HG02623 (cell line): Measurements from ENCODE around the gene PEMT.
"Not testable (repeated sequence)": the region's sequence is repeated elsewhere in the genome, so short reads cannot be mapped to it uniquely, and the experiment has no call there.

Source experiments
- ATAC-seq: cut with Tn5 transposase; IDR thresholded peaks from one replicate; pipeline ENCODE4 v1.9.1; 2021; ENCODE audit warnings: moderate library complexity; ENCODE audit not compliant: unreplicated experiment

Gene PEMT

GRCh38 chr17:17465878-17466277 lies 125.6 kb downstream of the PEMT start:
- not testable (repeated sequence) for ATAC-seq

DNA sequence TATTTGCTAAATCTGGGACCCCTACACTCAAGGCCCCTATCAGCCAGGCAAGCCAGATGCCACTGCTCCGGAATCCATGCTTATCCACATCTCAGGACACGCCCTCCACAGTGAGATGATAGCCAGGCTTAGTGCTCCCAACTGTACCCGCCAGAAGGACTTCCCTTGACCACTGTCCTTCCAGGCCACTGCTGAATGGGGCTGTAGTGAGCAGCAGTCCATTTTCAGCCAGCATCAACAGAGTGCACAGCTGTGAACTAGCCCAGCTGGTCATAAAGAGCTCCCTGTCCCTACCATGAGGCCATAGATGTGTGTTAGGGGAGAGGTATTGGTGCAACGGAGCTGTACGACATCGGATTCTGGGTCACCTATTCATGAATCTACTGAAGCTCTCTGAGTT lies 127.7 kb downstream of the PEMT start:
- ATAC-seq = no peak

DNA sequence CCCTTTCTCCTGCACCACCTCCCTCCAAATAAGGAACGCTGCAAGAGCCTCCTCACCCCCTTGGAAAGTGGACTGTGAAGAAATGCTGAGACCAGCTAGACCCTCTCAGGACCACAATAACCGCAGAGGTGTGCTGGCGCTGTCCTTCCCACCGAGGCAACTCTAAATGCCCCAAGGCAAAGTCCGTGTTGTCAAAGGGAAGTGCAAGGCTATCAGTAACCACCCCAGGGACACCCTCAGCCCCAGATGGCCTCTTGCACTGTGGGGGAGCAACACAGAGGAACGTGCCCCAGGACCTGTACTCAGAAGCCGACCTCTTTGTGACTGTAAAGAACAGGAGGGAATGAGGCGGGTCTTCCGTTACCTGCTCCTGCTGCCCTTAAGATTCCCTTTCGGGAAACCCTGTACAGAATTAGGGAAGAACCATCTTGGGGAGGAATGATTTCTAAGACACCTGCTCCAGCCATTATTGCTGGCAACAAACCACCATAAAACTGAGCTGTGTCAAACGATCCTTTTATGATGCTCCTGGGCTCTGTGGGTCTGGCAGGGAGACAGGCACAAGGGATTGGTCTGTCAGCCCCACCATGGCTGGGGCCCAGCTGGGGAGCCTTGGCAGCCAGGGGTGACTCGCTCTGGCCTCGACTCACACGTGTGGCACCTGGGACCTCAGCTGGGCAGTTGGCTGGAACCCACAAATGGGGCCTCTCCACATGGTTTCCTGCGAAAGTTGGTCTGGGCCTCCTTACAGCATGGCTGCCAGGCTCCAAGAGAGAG lies 129.3 kb downstream of the PEMT start:
- ATAC-seq = no peak

DNA sequence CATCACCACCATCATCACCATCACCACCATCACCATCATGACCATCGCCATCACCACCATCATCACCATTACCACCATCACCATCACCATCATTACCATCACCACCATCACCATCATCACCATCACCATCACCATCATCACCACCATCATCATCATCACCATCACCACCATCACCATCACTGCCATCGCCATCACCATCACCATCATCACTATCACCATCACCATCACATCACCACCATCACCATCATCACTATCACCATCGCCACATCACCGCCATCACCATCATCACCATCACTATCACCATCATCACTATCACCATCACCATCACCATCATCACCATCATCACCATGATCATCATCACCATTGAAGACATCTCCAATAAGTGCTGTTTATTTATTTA lies 131.5 kb downstream of the PEMT start:
- no peak for ATAC-seq

DNA sequence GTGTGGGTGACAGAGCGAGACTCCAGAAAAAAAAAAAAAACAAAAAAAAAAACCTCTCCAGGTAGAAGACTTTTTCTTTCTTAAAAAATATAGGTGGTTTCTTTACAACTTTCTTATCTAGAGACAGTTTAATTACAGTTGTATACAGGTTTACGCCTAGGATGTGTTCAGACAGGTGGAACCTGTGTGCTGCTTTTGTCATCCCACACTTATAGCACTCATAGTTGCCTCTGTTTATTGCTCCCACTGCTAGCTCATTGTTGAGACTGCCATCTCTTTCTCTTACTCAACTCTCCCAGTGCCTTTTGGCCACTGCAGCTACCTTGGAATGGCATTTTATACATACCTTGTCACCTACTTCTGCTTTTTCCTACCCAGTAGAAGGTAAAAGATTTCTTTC lies 133.8 kb downstream of the PEMT start:
- no peak for ATAC-seq

- no peak for ATAC-seq
Measured at GRCh38 chr17:17456251-17456650, 135.3 kb downstream of the PEMT start.
